Sigmoid colon (tissue), 7 donors: ENCODE results near the gene TAS1R3. TPM values are rescaled to one million over a fixed set of nuclear protein-coding genes. Genes with fewer than 3 reads are reported as not detected.

Source experiments
- DNase-seq: peaks from one replicate; pipeline ENCODE4 v3.0.0-alpha.2; 2019
- H3K27ac ChIP-seq, 4 donors: fragments of 200-600 bp; sonication (generic); one replicate each; pipeline ENCODE4 v1.5.1; 2016 to 2019; ENCODE audit warnings: mild to moderate bottlenecking in 1 of 4
- H3K27me3 ChIP-seq, 3 donors: fragments of 200-600 bp; sonication (generic); one replicate each; pipeline ENCODE4 v1.5.1; 2019; ENCODE audit warnings: mild to moderate bottlenecking in 1 of 3
- H3K36me3 ChIP-seq, 4 donors: fragments of 200-600 bp; sonication (generic); one replicate each; pipeline ENCODE4 v1.5.1; 2016 to 2019
- H3K4me1 ChIP-seq, 4 donors: fragments of 200-600 bp; sonication (generic); one replicate each; pipeline ENCODE4 v1.5.1; 2017 to 2019
- H3K4me3 ChIP-seq, 4 donors: fragments of 200-600 bp; sonication (generic); one replicate each; pipeline ENCODE4 v1.5.1; 2017 to 2019; ENCODE audit warnings: mild to moderate bottlenecking in 2 of 4, moderate library complexity in 1 of 4
- H3K9me3 ChIP-seq, 4 donors: fragments of 200-600 bp in 3 of 4; sonication (generic) in 3 of 4; one replicate each; pipeline versions ENCODE4 v1.5.1 to v1.6.1; 2013 to 2019
- CTCF ChIP-seq, 4 experiments: fragments of 450-650 bp in 3 of 4; fragments of 200-600 bp in 1 of 4; IDR thresholded peaks; one replicate each; pipeline ENCODE4 v1.5.1; 2016 to 2019; ENCODE audit warnings: antibody characterized with exemption in 4 of 4, mild to moderate bottlenecking in 3 of 4, moderate library complexity in 2 of 4
- EP300 ChIP-seq, 4 donors: sonication (generic); formaldehyde crosslinking; IDR thresholded peaks; one replicate each; pipeline ENCODE4 v1.6.1; 2017; ENCODE audit warnings: antibody characterized with exemption in 4 of 4
- POLR2A ChIP-seq, 2 donors: fragments of 450-650 bp; IDR thresholded peaks; one replicate each; pipeline ENCODE4 v1.6.1; 2016; ENCODE audit warnings: antibody characterized with exemption in 2 of 2, mild to moderate bottlenecking in 2 of 2, moderate library complexity in 2 of 2
- POLR2AphosphoS5 ChIP-seq, 4 donors: sonication (generic); formaldehyde crosslinking; IDR thresholded peaks; one replicate each; pipeline ENCODE4 v1.6.1; 2017; ENCODE audit warnings: antibody characterized with exemption in 4 of 4
- WGBS, 2 donors: extraction: QIAGEN DNeasy Blood & Tissue Kit; methylation state at CpG; one replicate each; pipeline ENCODE4 v1.1.7; 2013; 5-methylcytosine and 5-hydroxymethylcytosine counted together
- intact Hi-C: fragments of 100-400 bp; cut with DNase I; formaldehyde crosslinking; loops from one replicate; pipeline ENCODE4 v1.15.1; 2023
- polyA plus RNA-seq, 3 donors: library from polyadenylated mRNA; stranded (reverse); fragments of 200-250 nt; gene quantifications; one replicate each; pipeline ENCODE4 v1.2.3, GENCODE V29; 2013
- total RNA-seq, 4 donors: library from RNA; depleted of rRNA; stranded (reverse); fragments of >200 nt; gene quantifications; one replicate each; pipeline ENCODE4 v1.1.0, GENCODE V29; 2016
- donor health status: healthy with polysubstance abuse.
- donor health status: Bipolar disorder and iron deficiency.
- donor health status: healthy.

TAS1R3 gene
- total and polyA plus RNA-seq, 7 donors = 0.60 to 0.64 TPM; not detected in 5

GRCh38 chr1:1312450-1313314 lies 18.4 kb upstream of the TAS1R3 start:
- Histone ChIP-seq H3K27me3 (no peaks in the 10 kb centered on the region), H3K4me1 (peaks cover 0 to 42% (median 35%) of the 10 kb centered on the region in 4 donors), H3K36me3 (peaks cover 24 to 62% (median 38%) of the 10 kb centered on the region in 4 donors), H3K4me3 (no peak overlapping the region), H3K27ac (no peak overlapping the region), H3K9me3 (no peaks in the 10 kb centered on the region)
- DNase-seq = no peak
- TF ChIP-seq CTCF (IDR thresholded peaks at IDR 0.05) (no peak), EP300 (IDR thresholded peaks at IDR 0.05) (no peak), POLR2AphosphoS5 (IDR thresholded peaks at IDR 0.05) (no peak), POLR2A (IDR thresholded peaks at IDR 0.05) (no peak)
- 92% methylated on average over 49 of the region's 49 CpGs for WGBS, 2 donors
- intact Hi-C loops = no loop called here

- peaks cover 0 to 50% (median 44%) of the 10 kb centered on the region in 4 donors for H3K4me1 ChIP-seq
- 93 to 95% methylated on average over 37 of the region's 37 CpGs for WGBS, 2 donors
- intact Hi-C loops = no loop called here
- no peaks in the 10 kb centered on the region for H3K27me3 ChIP-seq
- H3K36me3 ChIP-seq = peaks cover 24 to 62% (median 38%) of the 10 kb centered on the region in 4 donors
- DNase-seq = no peak
- no peak overlapping the region for H3K4me3 ChIP-seq
- H3K27ac ChIP-seq = no peak overlapping the region
- TF ChIP-seq CTCF (IDR thresholded peaks at IDR 0.05) (no peak), POLR2A (IDR thresholded peaks at IDR 0.05) (no peak), POLR2AphosphoS5 (IDR thresholded peaks at IDR 0.05) (no peak), EP300 (IDR thresholded peaks at IDR 0.05) (no peak)
- no peaks in the 10 kb centered on the region for H3K9me3 ChIP-seq
These were observed 17.4 kb upstream of the TAS1R3 start for GRCh38 chr1:1313500-1314236.

- Histone ChIP-seq H3K4me1 (peaks cover 0 to 50% (median 45%) of the 10 kb centered on the region in 4 donors), H3K36me3 (peaks cover 24 to 67% (median 40%) of the 10 kb centered on the region in 4 donors), H3K27ac (no peak overlapping the region), H3K9me3 (no peaks in the 10 kb centered on the region), H3K27me3 (no peaks in the 10 kb centered on the region), H3K4me3 (no peak overlapping the region)
- WGBS, 2 donors = 94 to 96% methylated on average over 15 of the region's 15 CpGs
- intact Hi-C loops = no loop called here
- no peak for TF ChIP-seq POLR2A (IDR thresholded peaks at IDR 0.05)
- no peak for TF ChIP-seq POLR2AphosphoS5 (IDR thresholded peaks at IDR 0.05)
- no peak for TF ChIP-seq EP300 (IDR thresholded peaks at IDR 0.05)
- TF ChIP-seq CTCF (IDR thresholded peaks at IDR 0.05) = no peak
- no peak for DNase-seq
These were observed 16.9 kb upstream of the TAS1R3 start for GRCh38 chr1:1314237-1314586.

- no peak overlapping the region for H3K4me3 ChIP-seq
- 90 to 93% methylated on average over 23 of the region's 23 CpGs for WGBS, 2 donors
- intact Hi-C loops = no loop called here
- peaks cover 27 to 72% (median 40%) of the 10 kb centered on the region in 4 donors for H3K36me3 ChIP-seq
- peak overlapping the region; percentile 2 to 84 (median 52) for H3K27ac ChIP-seq
- peaks cover 0 to 49% (median 42%) of the 10 kb centered on the region in 4 donors for H3K4me1 ChIP-seq
- H3K27me3 ChIP-seq = no peaks in the 10 kb centered on the region
- TF ChIP-seq POLR2A (IDR thresholded peaks at IDR 0.05) = no peak
- TF ChIP-seq EP300 (IDR thresholded peaks at IDR 0.05) = no peak
- no peak for TF ChIP-seq POLR2AphosphoS5 (IDR thresholded peaks at IDR 0.05)
- no peak for TF ChIP-seq CTCF (IDR thresholded peaks at IDR 0.05)
- no peak for DNase-seq
- H3K9me3 ChIP-seq = no peaks in the 10 kb centered on the region
These were observed 16.3 kb upstream of the TAS1R3 start for GRCh38 chr1:1314678-1315335.
